ENCODE results near the gene EEF2K.

Gene EEF2K

GRCh38 chr16:22267764-22268163 is 61.7 kb downstream of the EEF2K start:
- no peak overlapping the region for H3K4me2 ChIP-seq (ENCODE audit: low read length)
- H3K27me3 ChIP-seq (ENCODE audit: control insufficient read depth, low read length): no peaks in the 10 kb centered on the region
- H3K9me3 ChIP-seq (ENCODE audit: control insufficient read depth, insufficient read depth, low read length): no peaks in the 10 kb centered on the region
- no peak overlapping the region for H3K4me3 ChIP-seq (ENCODE audit: low read length)
- H4K20me1 ChIP-seq (ENCODE audit: control insufficient read depth, insufficient read depth, low read depth, low read length): no peaks in the 10 kb centered on the region
- H3K36me3 ChIP-seq (ENCODE audit: control insufficient read depth, low read length): no peaks in the 10 kb centered on the region; the same call in 1 of the 2 replicates
- H3K4me1 ChIP-seq (ENCODE audit: control insufficient read depth, low read length): no peaks in the 10 kb centered on the region
- no peaks in the 10 kb centered on the region for H3K9me2 ChIP-seq (replicated peaks; ENCODE audit: control insufficient read depth, low read length)
- TF ChIP-seq EZH2phosphoT487 (IDR thresholded peaks at IDR 0.05; ENCODE audit: borderline replicate concordance, low read length): no peak
- TF ChIP-seq, protein P1, sequence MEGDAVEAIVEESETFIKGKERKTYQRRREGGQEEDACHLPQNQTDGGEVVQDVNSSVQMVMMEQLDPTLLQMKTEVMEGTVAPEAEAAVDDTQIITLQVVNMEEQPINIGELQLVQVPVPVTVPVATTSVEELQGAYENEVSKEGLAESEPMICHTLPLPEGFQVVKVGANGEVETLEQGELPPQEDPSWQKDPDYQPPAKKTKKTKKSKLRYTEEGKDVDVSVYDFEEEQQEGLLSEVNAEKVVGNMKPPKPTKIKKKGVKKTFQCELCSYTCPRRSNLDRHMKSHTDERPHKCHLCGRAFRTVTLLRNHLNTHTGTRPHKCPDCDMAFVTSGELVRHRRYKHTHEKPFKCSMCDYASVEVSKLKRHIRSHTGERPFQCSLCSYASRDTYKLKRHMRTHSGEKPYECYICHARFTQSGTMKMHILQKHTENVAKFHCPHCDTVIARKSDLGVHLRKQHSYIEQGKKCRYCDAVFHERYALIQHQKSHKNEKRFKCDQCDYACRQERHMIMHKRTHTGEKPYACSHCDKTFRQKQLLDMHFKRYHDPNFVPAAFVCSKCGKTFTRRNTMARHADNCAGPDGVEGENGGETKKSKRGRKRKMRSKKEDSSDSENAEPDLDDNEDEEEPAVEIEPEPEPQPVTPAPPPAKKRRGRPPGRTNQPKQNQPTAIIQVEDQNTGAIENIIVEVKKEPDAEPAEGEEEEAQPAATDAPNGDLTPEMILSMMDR (IDR thresholded peaks at IDR 0.05; ENCODE audit: low read depth, low read length, poor library complexity, severe bottlenecking): no peak
- H3K79me2 ChIP-seq (ENCODE audit: control insufficient read depth, low read length): no peaks in the 10 kb centered on the region
- no peaks in the 10 kb centered on the region for H3F3A ChIP-seq (ENCODE audit: control insufficient read depth, insufficient read depth)
- H3K27ac ChIP-seq (ENCODE audit: low read depth, low read length): no peak overlapping the region

- Histone ChIP-seq H3K4me1 (ENCODE audit: control insufficient read depth, low read length) (no peaks in the 10 kb centered on the region), H3K36me3 (ENCODE audit: control insufficient read depth, low read length) (peaks cover 3% of the 10 kb centered on the region; the same call in 1 of the 2 replicates), H3K9me3 (ENCODE audit: control insufficient read depth, insufficient read depth, low read length) (no peaks in the 10 kb centered on the region), H3K9me2 (replicated peaks; ENCODE audit: control insufficient read depth, low read length) (no peaks in the 10 kb centered on the region), H3K4me2 (ENCODE audit: low read length) (no peak overlapping the region), H3F3A (ENCODE audit: control insufficient read depth, insufficient read depth) (no peaks in the 10 kb centered on the region), H3K4me3 (ENCODE audit: low read length) (no peak overlapping the region), H3K27ac (ENCODE audit: low read depth, low read length) (no peak overlapping the region), H4K20me1 (ENCODE audit: control insufficient read depth, insufficient read depth, low read depth, low read length) (no peaks in the 10 kb centered on the region), H3K27me3 (ENCODE audit: control insufficient read depth, low read length) (no peaks in the 10 kb centered on the region), H3K79me2 (ENCODE audit: control insufficient read depth, low read length) (no peaks in the 10 kb centered on the region)
- TF ChIP-seq, protein P1 (IDR thresholded peaks at IDR 0.05; ENCODE audit: low read depth, low read length, poor library complexity, severe bottlenecking): no peak
- no peak for TF ChIP-seq EZH2phosphoT487 (IDR thresholded peaks at IDR 0.05; ENCODE audit: borderline replicate concordance, low read length)
These were observed 64.4 kb downstream of the EEF2K start for GRCh38 chr16:22270525-22270924.

- peaks cover 3% of the 10 kb centered on the region; the same call in 1 of the 2 replicates for H3K36me3 ChIP-seq (ENCODE audit: control insufficient read depth, low read length)
- H3K4me3 ChIP-seq (ENCODE audit: low read length): no peak overlapping the region
- no peaks in the 10 kb centered on the region for H3K9me3 ChIP-seq (ENCODE audit: control insufficient read depth, insufficient read depth, low read length)
- no peak overlapping the region for H3K27ac ChIP-seq (ENCODE audit: low read depth, low read length)
- H3F3A ChIP-seq (ENCODE audit: control insufficient read depth, insufficient read depth): no peaks in the 10 kb centered on the region
- H3K27me3 ChIP-seq (ENCODE audit: control insufficient read depth, low read length): no peaks in the 10 kb centered on the region
- H3K79me2 ChIP-seq (ENCODE audit: control insufficient read depth, low read length): no peaks in the 10 kb centered on the region
- H3K4me2 ChIP-seq (ENCODE audit: low read length): no peak overlapping the region
- H3K9me2 ChIP-seq (replicated peaks; ENCODE audit: control insufficient read depth, low read length): no peaks in the 10 kb centered on the region
- H4K20me1 ChIP-seq (ENCODE audit: control insufficient read depth, insufficient read depth, low read depth, low read length): no peaks in the 10 kb centered on the region
- H3K4me1 ChIP-seq (ENCODE audit: control insufficient read depth, low read length): no peaks in the 10 kb centered on the region
- TF ChIP-seq EZH2phosphoT487 (IDR thresholded peaks at IDR 0.05; ENCODE audit: borderline replicate concordance, low read length): no peak
- TF ChIP-seq, protein P1 (IDR thresholded peaks at IDR 0.05; ENCODE audit: low read depth, low read length, poor library complexity, severe bottlenecking): no peak
These were observed 67.0 kb downstream of the EEF2K start for GRCh38 chr16:22272870-22273650.

Data from DOHH2 (cell line).